Endodermal cell (in vitro differentiated cells): Measurements from ENCODE around the gene TFAP2A. TPM values are rescaled to one million over a fixed set of nuclear protein-coding genes. Genes with fewer than 3 reads are reported as not detected.

ENCODE experiments used
- DNase-seq: peaks from one replicate; pipeline ENCODE4 v3.0.0-alpha.2; 2017
- H3K27ac ChIP-seq: 2 replicates; pipeline ENCODE4 v1.5.1; 2013; ENCODE audit warnings: mild to moderate bottlenecking, low read depth, low read length, moderate library complexity
- H3K27me3 ChIP-seq: 2 replicates; pipeline ENCODE4 v1.6.1; 2013; ENCODE audit warnings: mild to moderate bottlenecking, low read length, moderate library complexity; ENCODE audit not compliant: insufficient read depth, control insufficient read depth, poor library complexity, severe bottlenecking
- H3K36me3 ChIP-seq: 2 replicates; pipeline ENCODE4 v1.7.0; 2013; ENCODE audit warnings: mild to moderate bottlenecking, low read length, moderate library complexity; ENCODE audit not compliant: control insufficient read depth, insufficient read depth
- H3K4me1 ChIP-seq: one replicate; pipeline ENCODE4 v1.7.0; 2013; ENCODE audit warnings: low read length; ENCODE audit not compliant: control insufficient read depth, insufficient read depth
- H3K4me3 ChIP-seq: 2 replicates; pipeline ENCODE4 v1.5.1; 2013; ENCODE audit warnings: mild to moderate bottlenecking, low read length, moderate library complexity
- H3K9ac ChIP-seq: 2 replicates; pipeline ENCODE4 v1.6.1; 2013; ENCODE audit warnings: mild to moderate bottlenecking, low read length, moderate library complexity; ENCODE audit not compliant: poor library complexity, severe bottlenecking; ENCODE audit errors: extremely low read depth
- H3K9me3 ChIP-seq: 2 replicates; pipeline ENCODE4 v1.6.1; 2013; ENCODE audit warnings: mild to moderate bottlenecking, low read length, moderate library complexity; ENCODE audit not compliant: control insufficient read depth
- H3K27ac Mint-ChIP-seq: 2 replicates; pipeline ENCODE4 v1.8.0; 2020; ENCODE audit warnings: mixed read lengths
- H3K27me3 Mint-ChIP-seq: 2 replicates; pipeline ENCODE4 v1.8.0; 2021; ENCODE audit warnings: mild to moderate bottlenecking, mixed read lengths; ENCODE audit not compliant: insufficient read depth
- H3K36me3 Mint-ChIP-seq: 2 replicates; pipeline ENCODE4 v1.8.0; 2020; ENCODE audit warnings: low read depth, mixed read lengths
- H3K4me1 Mint-ChIP-seq: 2 replicates; pipeline ENCODE4 v1.8.0; 2020; ENCODE audit warnings: mixed read lengths
- H3K4me3 Mint-ChIP-seq: 2 replicates; pipeline ENCODE4 v1.8.0; 2020; ENCODE audit warnings: mild to moderate bottlenecking, moderate library complexity, mixed read lengths
- H3K9me3 Mint-ChIP-seq: 2 replicates; pipeline ENCODE4 v1.8.0; 2020; ENCODE audit warnings: mild to moderate bottlenecking, mixed read lengths
- WGBS, 2 experiments: methylation state at CpG; one replicate each; pipeline versions ENCODE4 v1.1.5 to v1.1.7; 2013; ENCODE audit warnings: missing lambda C conversion rate in 2 of 2, mixed read lengths in 1 of 2; ENCODE audit not compliant: insufficient coverage in 1 of 2, insufficient read length in 1 of 2; 5-methylcytosine and 5-hydroxymethylcytosine counted together
- total RNA-seq, 2 donors: library from RNA; stranded (reverse); fragmentation: NEBNext Ultra II Directional in 1 of 2; extraction: Animal tissue kit (Norgen Biotek cat#: 25700) in 1 of 2; gene quantifications; 2 replicates in 1 of 2; 3 replicates in 1 of 2; pipeline ENCODE4 v1.2.1, GENCODE V29; 2021
- TF ChIP-seq, protein P1 (sequence below): fragments of 200-600 bp; sonication (generic); conservative IDR thresholded peaks from 2 replicates; pipeline ENCODE4 v1.5.0; 2021; ENCODE audit warnings: antibody characterized with exemption, mild to moderate bottlenecking

Gene TFAP2A
- total RNA-seq, 2 donors from 2014 or later: 0.51 to 0.69 TPM

DNA sequence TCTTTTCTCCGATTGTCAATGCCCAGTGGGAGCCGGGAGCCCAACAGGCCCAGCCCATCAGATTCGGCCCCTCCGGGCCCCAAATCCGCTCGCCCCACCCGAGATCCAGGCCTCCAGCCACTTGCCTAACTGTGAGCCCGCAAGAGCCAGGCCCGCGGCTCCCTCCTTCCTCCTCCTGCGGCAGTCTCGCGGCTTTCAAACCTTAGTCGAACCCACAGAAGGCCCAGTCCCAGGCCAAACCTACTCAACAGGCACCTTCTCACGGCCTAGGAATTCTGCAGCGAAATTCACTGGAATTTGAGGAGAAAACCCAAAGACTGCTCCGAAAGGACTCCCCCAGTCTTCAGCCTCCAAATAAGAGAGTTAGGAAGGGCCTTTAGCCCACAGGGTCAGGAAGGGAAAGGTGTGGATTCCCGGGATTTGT, 2.8 kb upstream of the TFAP2A start:
- Histone ChIP-seq H3K9me3 (no peaks in the 10 kb centered on the region), H3K27ac (no peak overlapping the region), H3K9ac (no peak overlapping the region), H3K36me3 (no peaks in the 10 kb centered on the region), H3K4me3 (no peak overlapping the region), H3K27me3 (peaks cover 100% of the 10 kb centered on the region), H3K4me1 (peaks cover 8% of the 10 kb centered on the region)
- peaks cover 100% of the 10 kb centered on the region for H3K27me3 Mint-ChIP-seq
- peak; percentile 83 for DNase-seq
- TF ChIP-seq, protein P1, sequence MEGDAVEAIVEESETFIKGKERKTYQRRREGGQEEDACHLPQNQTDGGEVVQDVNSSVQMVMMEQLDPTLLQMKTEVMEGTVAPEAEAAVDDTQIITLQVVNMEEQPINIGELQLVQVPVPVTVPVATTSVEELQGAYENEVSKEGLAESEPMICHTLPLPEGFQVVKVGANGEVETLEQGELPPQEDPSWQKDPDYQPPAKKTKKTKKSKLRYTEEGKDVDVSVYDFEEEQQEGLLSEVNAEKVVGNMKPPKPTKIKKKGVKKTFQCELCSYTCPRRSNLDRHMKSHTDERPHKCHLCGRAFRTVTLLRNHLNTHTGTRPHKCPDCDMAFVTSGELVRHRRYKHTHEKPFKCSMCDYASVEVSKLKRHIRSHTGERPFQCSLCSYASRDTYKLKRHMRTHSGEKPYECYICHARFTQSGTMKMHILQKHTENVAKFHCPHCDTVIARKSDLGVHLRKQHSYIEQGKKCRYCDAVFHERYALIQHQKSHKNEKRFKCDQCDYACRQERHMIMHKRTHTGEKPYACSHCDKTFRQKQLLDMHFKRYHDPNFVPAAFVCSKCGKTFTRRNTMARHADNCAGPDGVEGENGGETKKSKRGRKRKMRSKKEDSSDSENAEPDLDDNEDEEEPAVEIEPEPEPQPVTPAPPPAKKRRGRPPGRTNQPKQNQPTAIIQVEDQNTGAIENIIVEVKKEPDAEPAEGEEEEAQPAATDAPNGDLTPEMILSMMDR: no peak
- no peaks in the 10 kb centered on the region for H3K9me3 Mint-ChIP-seq
- 8% methylated on average over 6 to 18 of the region's 18 CpGs for WGBS, 2 experiments
- no peak overlapping the region for H3K27ac Mint-ChIP-seq
- peak overlapping the region; percentile 52 for H3K4me3 Mint-ChIP-seq
- no peaks in the 10 kb centered on the region for H3K36me3 Mint-ChIP-seq
- H3K4me1 Mint-ChIP-seq: peaks cover 49% of the 10 kb centered on the region

DNA sequence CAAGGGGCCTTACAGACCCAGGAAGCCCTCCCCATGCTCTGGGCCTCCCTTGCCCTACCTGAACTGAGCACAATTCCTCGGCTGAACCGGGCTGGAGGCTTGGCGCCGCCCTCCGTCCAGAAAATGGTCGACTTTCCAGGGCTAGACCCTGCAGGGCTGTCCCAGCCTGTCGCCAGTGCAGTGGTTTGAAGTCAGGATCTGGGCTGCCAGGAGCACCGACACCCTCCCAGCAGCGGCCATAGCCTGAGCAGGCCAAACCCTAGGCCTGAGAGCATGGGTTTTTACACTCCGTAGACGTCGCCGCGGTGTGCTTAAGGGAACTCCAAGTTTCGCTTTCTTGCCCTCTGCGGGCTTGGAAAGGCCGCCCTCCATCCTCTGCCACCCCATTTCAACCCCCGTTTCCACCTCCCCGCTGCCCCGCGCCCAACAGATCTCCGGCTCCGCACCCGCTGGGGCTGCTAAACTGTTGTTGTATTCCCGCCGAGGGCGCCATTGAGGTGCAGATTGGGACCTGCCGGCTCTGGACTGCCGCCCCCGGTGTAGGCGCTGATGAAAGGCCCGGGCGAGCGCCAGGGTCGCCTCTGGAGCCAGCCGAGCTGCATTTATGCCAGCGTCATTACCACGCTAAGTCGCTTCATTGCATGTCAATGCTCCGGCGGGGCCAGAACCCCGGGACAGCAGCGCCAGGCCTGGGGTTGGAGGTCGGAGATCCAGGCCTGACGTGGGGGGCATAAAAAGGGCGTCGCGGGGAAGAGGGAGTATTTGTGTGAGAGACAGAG, 2.2 kb upstream of the TFAP2A start:
- H3K27ac ChIP-seq: no peak overlapping the region
- H3K4me3 ChIP-seq: peak overlapping the region; percentile 40
- no peaks in the 10 kb centered on the region for H3K36me3 ChIP-seq
- Mint-ChIP-seq H3K4me3 (peak overlapping the region; percentile 52), H3K36me3 (no peaks in the 10 kb centered on the region), H3K4me1 (peaks cover 51% of the 10 kb centered on the region), H3K27me3 (peaks cover 97% of the 10 kb centered on the region), H3K27ac (peak overlapping the region; percentile 74), H3K9me3 (no peaks in the 10 kb centered on the region)
- DNase-seq: peak; percentile 96
- TF ChIP-seq, protein P1: no peak
- H3K4me1 ChIP-seq: peaks cover 8% of the 10 kb centered on the region
- WGBS, 2 experiments: 4% methylated on average over 29 to 48 of the region's 48 CpGs
- peaks cover 100% of the 10 kb centered on the region for H3K27me3 ChIP-seq
- no peak overlapping the region for H3K9ac ChIP-seq
- H3K9me3 ChIP-seq: no peaks in the 10 kb centered on the region

DNA sequence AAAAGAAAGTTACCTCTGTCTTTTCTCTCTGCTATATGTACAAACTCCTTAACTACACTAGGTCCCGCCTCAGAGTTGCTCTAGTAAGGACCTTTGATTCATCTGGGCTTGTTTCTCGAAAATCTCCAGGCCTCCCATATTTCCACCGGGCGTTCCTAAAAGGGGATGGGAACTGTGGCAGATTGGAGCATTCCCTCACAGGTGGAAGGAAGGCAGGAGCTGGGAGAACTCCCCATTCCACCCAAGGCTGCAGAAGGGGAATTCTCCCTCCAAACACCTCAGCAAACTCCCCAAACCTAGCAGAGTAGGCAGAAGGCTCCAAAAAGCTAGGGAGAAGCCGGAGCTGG, 1.6 kb upstream of the TFAP2A start:
- no peak overlapping the region for H3K9ac ChIP-seq
- peak overlapping the region; percentile 40 for H3K4me3 ChIP-seq
- no peaks in the 10 kb centered on the region for H3K9me3 Mint-ChIP-seq
- H3K4me1 ChIP-seq: peaks cover 8% of the 10 kb centered on the region
- no peaks in the 10 kb centered on the region for H3K36me3 Mint-ChIP-seq
- H3K27ac ChIP-seq: no peak overlapping the region
- no peaks in the 10 kb centered on the region for H3K36me3 ChIP-seq
- peaks cover 100% of the 10 kb centered on the region for H3K27me3 ChIP-seq
- peaks cover 51% of the 10 kb centered on the region for H3K4me1 Mint-ChIP-seq
- TF ChIP-seq, protein P1: no peak
- H3K27me3 Mint-ChIP-seq: peaks cover 97% of the 10 kb centered on the region
- DNase-seq: no peak
- 0 to 13% methylated on average over 4 of the region's 5 CpGs for WGBS, 2 experiments
- no peak overlapping the region for H3K27ac Mint-ChIP-seq
- H3K4me3 Mint-ChIP-seq: peak overlapping the region; percentile 52
- H3K9me3 ChIP-seq: no peaks in the 10 kb centered on the region
